Measurements from ENCODE around the gene ATP6AP1. TPM values are rescaled to one million over a fixed set of nuclear protein-coding genes. Genes with fewer than 3 reads are reported as not detected.
"Not testable (repeated sequence)": the region's sequence is repeated elsewhere in the genome, so short reads cannot be mapped to it uniquely, and the experiment has no call there.

Gene ATP6AP1
- total RNA-seq, 2 experiments from 2014 or later: 21.3 to 22.5 TPM

- DNase-seq (peak; percentile 93), ATAC-seq (peak; percentile 84)
- ChIA-PET POLR2A (interaction anchor here (0.7 to 6.2 kb wide), 23 partner anchors 12 to 431 kb away, joined by 3 to 97 read pairs (median 9); partner anchors contain the start of genes ATP6AP1, DNASE1L1, EMD and HCFC1), CTCF (interaction anchor here (1.2 to 2.7 kb wide), 2 partner anchors 13 to 25 kb away, joined by 3 to 9 read pairs; no protein-coding TSS in a partner anchor)
- no peak for TF ChIP-seq CTCF (IDR thresholded peaks at IDR 0.05)
- Mint-ChIP-seq H3K36me3 (ENCODE audit: low read depth) (peaks cover 30% of the 10 kb centered on the region), H3K9me3 (no peaks in the 10 kb centered on the region), H3K27me3 (no peaks in the 10 kb centered on the region), H3K27ac (peak within 1 kb of the TSS; percentile 100), H3K4me3 (peak within 1 kb of the TSS; percentile 98), H3K4me1 (ENCODE audit: low read depth) (peaks cover 2% of the 10 kb centered on the region)
- intact Hi-C loops (cut with micrococcal nuclease): no loop called here
Observed at GRCh38 chrX:154397888-154398667, 30.4 kb upstream of the ATP6AP1 start, which contains the start of gene RPL10. TSS of gene RPL10 (plus strand) at chrX:154398377. CDS start at chrX:154398520, 143 bp downstream.

GRCh38 chrX:154398668-154399526 is 29.6 kb upstream of the ATP6AP1 start:
- peak; percentile 88 for DNase-seq
- POLR2A ChIA-PET: interaction anchor here (0.6 to 6.2 kb wide), 25 partner anchors 11 to 432 kb away, joined by 3 to 97 read pairs (median 9); partner anchors contain the start of genes ATP6AP1, DNASE1L1, EMD and HCFC1
- peak overlapping the region; percentile 98 for H3K4me3 Mint-ChIP-seq
- intact Hi-C loops (cut with micrococcal nuclease): no loop called here
- CTCF ChIA-PET: interaction anchor here (0.8 to 2.7 kb wide), 2 partner anchors 25 to 91 kb away, joined by 5 to 9 read pairs; partner anchors contain the start of gene SLC10A3
- no peaks in the 10 kb centered on the region for H3K9me3 Mint-ChIP-seq
- H3K27ac Mint-ChIP-seq: peak overlapping the region; percentile 100
- ATAC-seq: peak; percentile 15
- H3K27me3 Mint-ChIP-seq: no peaks in the 10 kb centered on the region
- peaks cover 30% of the 10 kb centered on the region for H3K36me3 Mint-ChIP-seq (ENCODE audit: low read depth)
- peak; percentile 69 for TF ChIP-seq CTCF (IDR thresholded peaks at IDR 0.05)
- peaks cover 2% of the 10 kb centered on the region for H3K4me1 Mint-ChIP-seq (ENCODE audit: low read depth)

GRCh38 chrX:154399527-154400368 is 28.7 kb upstream of the ATP6AP1 start:
- ATAC-seq: no peak
- ChIA-PET CTCF (no interaction called here), POLR2A (interaction anchor here (1.0 to 6.2 kb wide), 23 partner anchors 10 to 144 kb away, joined by 3 to 97 read pairs (median 9); partner anchors contain the start of genes ATP6AP1, DNASE1L1, EMD and LAGE3)
- H3K4me3 Mint-ChIP-seq: peak overlapping the region; percentile 98
- H3K36me3 Mint-ChIP-seq (ENCODE audit: low read depth): peaks cover 30% of the 10 kb centered on the region
- H3K9me3 Mint-ChIP-seq: no peaks in the 10 kb centered on the region
- H3K27ac Mint-ChIP-seq: peak overlapping the region; percentile 100
- no peak for TF ChIP-seq CTCF (IDR thresholded peaks at IDR 0.05)
- H3K27me3 Mint-ChIP-seq: no peaks in the 10 kb centered on the region
- DNase-seq: peak; percentile 52
- H3K4me1 Mint-ChIP-seq (ENCODE audit: low read depth): peaks cover 2% of the 10 kb centered on the region
- intact Hi-C loops (cut with micrococcal nuclease): no loop called here

GRCh38 chrX:154400369-154400817 is 28.1 kb upstream of the ATP6AP1 start:
- H3K4me1 Mint-ChIP-seq (ENCODE audit: low read depth); ATAC-seq; DNase-seq; H3K27me3 Mint-ChIP-seq; CTCF ChIA-PET; H3K9me3 Mint-ChIP-seq; intact Hi-C loops (cut with micrococcal nuclease): not testable (repeated sequence)
- Mint-ChIP-seq H3K4me3 (peak overlapping the region; percentile 98), H3K27ac (peak overlapping the region; percentile 100), H3K36me3 (ENCODE audit: low read depth) (peaks cover 30% of the 10 kb centered on the region)
- POLR2A ChIA-PET: interaction anchor here (1.0 to 6.2 kb wide), 20 partner anchors 10 to 144 kb away, joined by 3 to 97 read pairs (median 9); partner anchors contain the start of genes DNASE1L1, EMD, LAGE3 and PLXNA3
